Dendritic cell treated with granulocyte-macrophage colony-stimulating factor and Interleukin-4, amounts not matched to agents 40 ng/mL and 50 ng/mL, for 4 days (primary cell): ENCODE results near the gene CYSTM1.

ENCODE experiments used
- H3K27ac Mint-ChIP-seq: one replicate; pipeline ENCODE4 v1.8.0; 2022; ENCODE audit warnings: mild to moderate bottlenecking, mixed read lengths
- H3K27me3 Mint-ChIP-seq: one replicate; pipeline ENCODE4 v1.8.0; 2022; ENCODE audit warnings: mild to moderate bottlenecking, mixed read lengths
- H3K36me3 Mint-ChIP-seq: one replicate; pipeline ENCODE4 v1.8.0; 2022; ENCODE audit warnings: low read depth, mixed read lengths
- H3K4me1 Mint-ChIP-seq: one replicate; pipeline ENCODE4 v1.8.0; 2022; ENCODE audit warnings: low read depth, mixed read lengths
- H3K4me3 Mint-ChIP-seq: one replicate; pipeline ENCODE4 v1.8.0; 2022; ENCODE audit warnings: mild to moderate bottlenecking, moderate library complexity, mixed read lengths
- H3K9me3 Mint-ChIP-seq: one replicate; pipeline ENCODE4 v1.8.0; 2022; ENCODE audit warnings: mixed read lengths
- intact Hi-C: fragments of 100-400 bp; cut with micrococcal nuclease; formaldehyde crosslinking; loops from one replicate; pipeline ENCODE4 v1.15.0; 2022

The CYSTM1 gene

DNA sequence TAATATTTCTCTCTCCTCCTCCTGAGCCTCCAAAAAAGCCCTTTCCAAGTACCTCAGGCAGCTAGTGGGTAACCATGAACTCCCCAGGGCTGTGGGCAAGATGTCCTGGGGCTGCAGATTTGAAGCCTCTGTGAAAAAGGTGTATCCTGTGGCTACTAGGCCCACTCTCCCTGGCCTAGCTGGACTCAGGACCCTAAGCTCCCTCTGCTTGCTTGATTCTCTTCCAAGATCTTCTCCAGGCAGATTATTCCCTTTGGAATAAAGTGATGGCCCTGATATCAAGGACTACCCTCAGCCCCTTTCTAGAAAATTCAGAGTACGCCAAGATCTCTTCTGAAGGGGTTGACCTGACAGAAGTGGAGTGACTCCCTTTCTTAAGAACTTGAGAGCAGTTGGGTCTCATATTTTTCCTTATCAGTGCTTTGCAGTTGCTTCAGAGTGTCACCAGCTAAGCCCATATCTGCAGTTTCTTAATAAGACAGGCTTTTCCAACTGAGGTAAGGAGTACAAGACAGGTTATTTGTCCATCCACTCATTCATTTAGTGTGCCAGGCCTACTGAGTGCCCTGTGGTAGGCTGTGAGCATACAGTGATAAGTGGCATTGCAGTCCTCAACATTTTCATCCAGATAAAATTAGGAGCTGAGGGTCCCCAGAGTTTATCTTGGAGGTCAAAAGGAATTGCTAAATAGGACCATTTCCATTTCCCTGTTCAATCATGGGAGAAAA is 42.5 kb downstream of the CYSTM1 start:
- H3K4me1 Mint-ChIP-seq, result peaks cover 51% of the 10 kb centered on the region
- H3K4me3 Mint-ChIP-seq, result no peak overlapping the region

GRCh38 chr5:140219068-140219991 is 44.3 kb downstream of the CYSTM1 start:
- Mint-ChIP-seq H3K36me3 (peaks cover 11% of the 10 kb centered on the region), H3K4me1 (peaks cover 62% of the 10 kb centered on the region), H3K27me3 (peaks cover 4% of the 10 kb centered on the region), H3K9me3 (no peaks in the 10 kb centered on the region), H3K4me3 (no peak overlapping the region), H3K27ac (no peak overlapping the region)
- intact Hi-C loops, result no loop called here

More for the DNA sequence above, 42.5 kb downstream of the CYSTM1 start:
- Mint-ChIP-seq H3K27ac (no peak overlapping the region), H3K9me3 (no peaks in the 10 kb centered on the region), H3K27me3 (peaks cover 7% of the 10 kb centered on the region), H3K36me3 (peaks cover 11% of the 10 kb centered on the region)
- intact Hi-C loops, result no loop called here

GRCh38 chr5:140220032-140220697 is 45.2 kb downstream of the CYSTM1 start:
- Mint-ChIP-seq H3K27me3 (peaks cover 4% of the 10 kb centered on the region), H3K9me3 (no peaks in the 10 kb centered on the region), H3K36me3 (peaks cover 11% of the 10 kb centered on the region), H3K27ac (no peak overlapping the region), H3K4me1 (peaks cover 54% of the 10 kb centered on the region), H3K4me3 (no peak overlapping the region)
- intact Hi-C loops, result no loop called here

DNA sequence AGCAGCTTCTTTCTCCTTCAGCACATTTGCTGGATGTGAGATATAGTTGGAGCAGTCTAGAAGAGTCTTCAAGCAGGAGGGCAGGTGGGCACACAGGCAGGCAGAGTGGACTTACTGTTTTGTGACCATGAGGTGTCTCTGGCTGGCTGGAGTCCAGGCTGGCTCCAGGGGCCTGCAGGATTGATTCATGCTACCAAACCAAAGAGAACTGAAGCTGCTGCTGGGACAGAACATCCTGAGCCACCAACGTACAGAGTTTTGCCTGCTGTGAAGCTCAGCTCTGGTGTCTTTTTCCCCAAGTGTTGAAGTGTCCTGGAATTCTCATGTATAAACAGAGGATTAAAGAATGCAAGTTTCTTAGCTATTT is 45.7 kb downstream of the CYSTM1 start:
- no peaks in the 10 kb centered on the region for H3K9me3 Mint-ChIP-seq
- peaks cover 50% of the 10 kb centered on the region for H3K4me1 Mint-ChIP-seq
- no peak overlapping the region for H3K4me3 Mint-ChIP-seq
- peaks cover 4% of the 10 kb centered on the region for H3K27me3 Mint-ChIP-seq
- H3K27ac Mint-ChIP-seq, result no peak overlapping the region
- intact Hi-C loops, result no loop called here
- H3K36me3 Mint-ChIP-seq, result peaks cover 11% of the 10 kb centered on the region

DNA sequence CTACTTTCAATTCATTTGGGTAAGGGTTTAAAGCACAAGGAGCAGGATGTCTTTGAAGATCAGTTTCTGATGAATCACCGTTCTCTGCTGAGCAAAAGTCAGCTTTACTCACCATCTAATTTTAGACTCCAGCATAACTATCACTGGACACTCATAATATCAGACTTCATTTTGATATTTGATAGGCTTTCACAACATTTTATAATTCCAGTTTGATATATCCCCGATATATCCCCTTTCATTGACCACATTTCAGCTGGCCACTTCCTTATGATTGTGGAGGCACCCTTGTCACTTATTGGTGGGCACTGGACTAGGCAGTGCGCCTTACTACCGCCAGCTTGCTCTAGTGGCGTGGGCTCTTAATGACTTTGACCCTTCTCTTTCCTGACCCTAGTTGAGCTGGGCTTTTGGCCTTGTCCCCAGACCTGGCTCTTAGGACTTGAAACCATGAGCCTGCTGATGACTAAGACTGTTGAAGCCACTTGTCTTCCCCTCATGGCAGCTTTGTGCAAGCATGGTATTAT is 46.8 kb downstream of the CYSTM1 start:
- peaks cover 11% of the 10 kb centered on the region for H3K36me3 Mint-ChIP-seq
- H3K4me3 Mint-ChIP-seq, result no peak overlapping the region
- H3K9me3 Mint-ChIP-seq, result no peaks in the 10 kb centered on the region
- H3K27ac Mint-ChIP-seq, result no peak overlapping the region
- H3K27me3 Mint-ChIP-seq, result peaks cover 4% of the 10 kb centered on the region
- intact Hi-C loops, result no loop called here
- H3K4me1 Mint-ChIP-seq, result peaks cover 49% of the 10 kb centered on the region

GRCh38 chr5:140222416-140222815 is 47.4 kb downstream of the CYSTM1 start:
- intact Hi-C loops, result no loop called here
- Mint-ChIP-seq H3K27me3 (peaks cover 4% of the 10 kb centered on the region), H3K36me3 (peaks cover 11% of the 10 kb centered on the region), H3K9me3 (no peaks in the 10 kb centered on the region), H3K27ac (no peak overlapping the region), H3K4me1 (peaks cover 49% of the 10 kb centered on the region), H3K4me3 (no peak overlapping the region)

DNA sequence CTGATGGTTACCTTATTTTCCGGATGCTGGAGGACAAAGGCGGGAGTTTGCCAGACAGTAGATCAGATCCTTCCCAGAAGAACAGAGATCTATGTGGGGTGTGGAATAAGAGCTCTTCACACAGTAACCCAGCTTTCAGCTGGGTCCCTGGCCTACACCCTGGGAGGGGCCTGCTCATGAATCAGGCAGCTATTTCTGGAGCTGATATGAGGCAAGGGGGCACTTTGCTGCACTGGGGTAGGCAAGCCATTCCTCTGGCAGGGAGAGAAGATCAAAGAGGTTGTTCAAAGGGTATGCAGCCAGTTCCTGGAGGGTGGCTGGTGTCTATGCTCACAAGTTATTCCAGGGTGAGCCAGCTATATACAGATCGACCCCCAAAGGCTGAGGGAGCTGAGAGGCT is 48.6 kb downstream of the CYSTM1 start:
- peaks cover 11% of the 10 kb centered on the region for H3K36me3 Mint-ChIP-seq
- intact Hi-C loops, result no loop called here
- H3K4me3 Mint-ChIP-seq, result no peak overlapping the region
- no peak overlapping the region for H3K27ac Mint-ChIP-seq
- no peaks in the 10 kb centered on the region for H3K9me3 Mint-ChIP-seq
- peaks cover 4% of the 10 kb centered on the region for H3K27me3 Mint-ChIP-seq
- H3K4me1 Mint-ChIP-seq, result peaks cover 49% of the 10 kb centered on the region

DNA sequence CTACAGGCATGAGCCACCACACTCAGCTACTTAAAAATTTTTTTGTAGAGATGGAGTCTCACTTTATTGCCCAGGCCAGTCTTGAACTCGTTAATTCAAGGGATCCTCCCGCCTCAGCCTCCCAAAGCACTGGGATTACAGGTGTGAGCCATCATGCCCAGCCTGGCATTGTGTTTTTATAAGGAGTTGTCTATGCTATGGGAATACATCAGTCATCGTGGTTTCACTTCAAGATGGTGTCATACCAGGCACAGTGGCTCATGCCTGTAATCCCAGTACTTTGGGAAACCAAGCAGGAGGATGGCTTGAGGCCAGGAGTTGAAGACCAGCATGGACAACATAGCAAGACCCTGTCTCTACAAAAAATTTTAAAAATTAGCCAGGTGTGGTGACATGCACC is 49.7 kb downstream of the CYSTM1 start:
- Mint-ChIP-seq H3K36me3 (peaks cover 11% of the 10 kb centered on the region), H3K9me3 (no peaks in the 10 kb centered on the region), H3K4me3 (no peak overlapping the region), H3K27ac (no peak overlapping the region), H3K4me1 (peaks cover 40% of the 10 kb centered on the region), H3K27me3 (peaks cover 1% of the 10 kb centered on the region)
- intact Hi-C loops, result no loop called here

- Mint-ChIP-seq H3K27ac (no peak overlapping the region), H3K36me3 (peaks cover 11% of the 10 kb centered on the region), H3K9me3 (no peaks in the 10 kb centered on the region), H3K27me3 (peaks cover 1% of the 10 kb centered on the region), H3K4me3 (no peak overlapping the region), H3K4me1 (peaks cover 33% of the 10 kb centered on the region)
- intact Hi-C loops, result no loop called here
These were observed 50.4 kb downstream of the CYSTM1 start for GRCh38 chr5:140225396-140225795.

DNA sequence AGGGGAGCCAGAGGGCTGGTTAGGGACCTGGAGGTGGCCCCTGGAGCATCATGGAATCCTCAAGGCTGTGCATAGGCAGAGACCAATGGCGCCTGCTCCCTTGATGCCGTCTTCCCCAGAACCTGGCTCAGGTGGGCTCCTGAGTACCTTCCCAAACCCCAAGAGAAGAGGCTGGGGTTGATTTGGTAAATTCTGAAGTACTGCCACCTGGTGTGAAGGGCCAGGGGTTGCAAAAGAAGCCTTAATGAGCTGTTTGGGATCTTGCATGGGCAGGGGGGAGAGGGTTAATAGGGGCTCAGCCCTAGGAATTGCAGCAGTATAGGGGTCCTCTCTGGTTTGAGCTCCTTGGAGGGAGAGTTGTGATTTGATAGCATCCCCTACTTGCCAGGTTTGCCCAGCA is 52.1 kb downstream of the CYSTM1 start:
- Mint-ChIP-seq H3K27ac (no peak overlapping the region), H3K4me1 (peaks cover 26% of the 10 kb centered on the region), H3K36me3 (no peaks in the 10 kb centered on the region), H3K9me3 (no peaks in the 10 kb centered on the region), H3K4me3 (no peak overlapping the region), H3K27me3 (no peaks in the 10 kb centered on the region)
- intact Hi-C loops, result no loop called here

DNA sequence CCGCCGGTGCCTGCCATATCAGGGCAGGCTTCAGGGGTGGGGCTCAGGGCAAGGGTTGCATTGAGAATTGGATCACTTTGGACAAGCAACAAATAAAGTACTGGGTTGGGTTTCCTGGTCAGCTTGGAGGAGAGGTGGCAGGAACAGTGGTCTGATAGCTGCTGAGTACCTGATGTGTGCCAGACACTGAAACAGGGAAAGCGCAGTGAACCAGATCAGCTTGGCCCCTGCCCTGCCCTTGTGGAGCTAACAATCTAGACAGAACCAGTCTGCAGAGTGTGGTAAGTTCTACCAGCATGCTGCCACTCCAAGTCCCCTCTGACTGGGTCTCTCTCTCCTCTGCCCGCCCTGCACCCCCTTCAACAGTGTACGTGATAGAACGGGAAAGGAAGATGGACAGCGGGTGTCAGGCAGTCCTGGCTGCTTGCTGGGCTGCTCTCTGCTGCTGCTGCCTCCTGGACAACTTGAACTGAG is 53.4 kb downstream of the CYSTM1 start:
- intact Hi-C loops, result no loop called here
- H3K4me1 Mint-ChIP-seq, result peaks cover 13% of the 10 kb centered on the region
- no peaks in the 10 kb centered on the region for H3K27me3 Mint-ChIP-seq
- no peak overlapping the region for H3K4me3 Mint-ChIP-seq
- H3K9me3 Mint-ChIP-seq, result no peaks in the 10 kb centered on the region
- H3K36me3 Mint-ChIP-seq, result no peaks in the 10 kb centered on the region
- no peak overlapping the region for H3K27ac Mint-ChIP-seq

DNA sequence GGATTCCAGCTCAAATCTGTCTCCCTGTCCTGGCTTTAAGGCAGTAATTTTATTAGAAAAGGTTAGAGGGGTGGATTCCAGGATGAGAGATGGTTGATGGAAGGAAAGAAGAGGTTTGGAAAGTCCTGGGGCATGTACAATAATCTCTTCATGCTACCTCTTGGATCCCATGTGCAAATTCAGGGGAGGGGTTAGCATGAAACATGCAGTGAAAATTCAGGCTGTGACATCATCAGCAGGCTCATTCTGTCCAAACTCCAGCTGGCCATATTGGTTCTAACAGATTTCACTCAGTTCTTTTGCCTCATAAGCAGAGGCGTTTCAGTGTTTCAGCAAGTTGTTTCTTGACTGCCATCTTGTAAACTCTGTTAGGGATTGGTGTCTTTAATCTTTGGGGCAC is 55.4 kb downstream of the CYSTM1 start:
- intact Hi-C loops, result no loop called here
- no peaks in the 10 kb centered on the region for H3K36me3 Mint-ChIP-seq
- no peak overlapping the region for H3K27ac Mint-ChIP-seq
- peaks cover 13% of the 10 kb centered on the region for H3K4me1 Mint-ChIP-seq
- H3K27me3 Mint-ChIP-seq, result no peaks in the 10 kb centered on the region
- no peak overlapping the region for H3K4me3 Mint-ChIP-seq
- H3K9me3 Mint-ChIP-seq, result no peaks in the 10 kb centered on the region

DNA sequence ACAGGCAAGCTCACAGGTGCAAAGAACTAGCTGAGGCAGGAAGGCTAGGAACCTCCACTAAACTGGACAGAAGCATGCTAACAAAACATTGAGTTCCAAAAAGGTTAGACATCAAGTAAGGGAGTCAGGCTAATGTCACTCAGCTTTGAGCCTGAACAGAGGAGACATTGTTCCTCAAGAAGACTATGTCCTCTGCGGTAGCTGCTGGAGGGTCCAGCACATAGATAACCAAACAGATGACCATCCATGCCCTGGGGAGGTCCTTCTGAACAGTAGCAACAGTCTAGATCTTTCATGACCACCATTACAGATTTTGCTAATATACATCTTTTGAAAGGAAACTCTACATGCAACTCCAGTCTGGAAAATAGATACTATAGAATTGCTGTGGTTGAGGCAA is 57.7 kb downstream of the CYSTM1 start:
- peaks cover 36% of the 10 kb centered on the region for H3K4me1 Mint-ChIP-seq

More for the DNA sequence above, 57.7 kb downstream of the CYSTM1 start:
- H3K27ac Mint-ChIP-seq, result no peak overlapping the region
- no peaks in the 10 kb centered on the region for H3K36me3 Mint-ChIP-seq
- no peaks in the 10 kb centered on the region for H3K27me3 Mint-ChIP-seq
- H3K9me3 Mint-ChIP-seq, result no peaks in the 10 kb centered on the region
- intact Hi-C loops, result no loop called here
- no peak overlapping the region for H3K4me3 Mint-ChIP-seq
